ENCODE measurements around the gene CD28. TPM values are rescaled to one million over a fixed set of nuclear protein-coding genes. Genes with fewer than 3 reads are reported as not detected.
A peak's percentile ranks its signal among the peaks of the same experiment; 100 is the strongest.

CD28 gene
- polyA plus RNA-seq, 4 donors, result under 0.01 to 1.0 (median 0.27) TPM

GRCh38 chr2:203689426-203690116 lies 16.9 kb upstream of the CD28 start:
- no peaks in the 10 kb centered on the region for H3K36me3 ChIP-seq (ENCODE audit: control insufficient read depth in 3 of 3, insufficient read depth in 2 of 3, low read depth in 1 of 3, low read length in 3 of 3)
- WGBS, 3 donors, result 44 to 50% (median 45%) methylated on average over 8 of the region's 8 CpGs
- peaks cover 5 to 48% (median 8%) of the 10 kb centered on the region in 3 donors for H3K4me1 ChIP-seq (ENCODE audit: control insufficient read depth in 3 of 3, insufficient read depth in 2 of 3, low read depth in 1 of 3, low read length in 2 of 3)
- H3K9me3 ChIP-seq (ENCODE audit: control insufficient read depth in 2 of 2, insufficient read depth in 1 of 2, low read depth in 1 of 2, low read length in 1 of 2), result no peaks in the 10 kb centered on the region
- H3K4me3 ChIP-seq (ENCODE audit: low read depth in 1 of 3, low read length in 3 of 3), result no peak overlapping the region
- peak overlapping the region in 2 of 3 donors; percentile 5 to 56 for H3K27ac ChIP-seq (ENCODE audit: low read depth in 1 of 3, low read length in 2 of 3)
- H3K27me3 ChIP-seq (ENCODE audit: control insufficient read depth in 3 of 3, insufficient read depth in 3 of 3, low read length in 3 of 3), result no peaks in the 10 kb centered on the region
- DNase-seq, result peak; percentile 60 to 67
- no peak for FAIRE-seq

- no peaks in the 10 kb centered on the region for H3K27me3 ChIP-seq (ENCODE audit: control insufficient read depth in 3 of 3, insufficient read depth in 3 of 3, low read length in 3 of 3)
- FAIRE-seq (no peak), DNase-seq (no peak)
- H3K4me1 ChIP-seq (ENCODE audit: control insufficient read depth in 3 of 3, insufficient read depth in 2 of 3, low read depth in 1 of 3, low read length in 2 of 3), result peaks cover 5 to 44% (median 8%) of the 10 kb centered on the region in 3 donors
- peak overlapping the region in 2 of 3 donors; percentile 5 to 56 for H3K27ac ChIP-seq (ENCODE audit: low read depth in 1 of 3, low read length in 2 of 3)
- H3K9me3 ChIP-seq (ENCODE audit: control insufficient read depth in 2 of 2, insufficient read depth in 1 of 2, low read depth in 1 of 2, low read length in 1 of 2), result no peaks in the 10 kb centered on the region
- H3K4me3 ChIP-seq (ENCODE audit: low read depth in 1 of 3, low read length in 3 of 3), result no peak overlapping the region
- WGBS, 3 donors, result 45 to 75% (median 65%) methylated on average over 4 of the region's 4 CpGs
- no peaks in the 10 kb centered on the region for H3K36me3 ChIP-seq (ENCODE audit: control insufficient read depth in 3 of 3, insufficient read depth in 2 of 3, low read depth in 1 of 3, low read length in 3 of 3)
These were observed 16.4 kb upstream of the CD28 start for GRCh38 chr2:203690117-203690431.

- no peak for FAIRE-seq
- H3K4me1 ChIP-seq (ENCODE audit: control insufficient read depth in 3 of 3, insufficient read depth in 2 of 3, low read depth in 1 of 3, low read length in 2 of 3), result peaks cover 5 to 44% (median 8%) of the 10 kb centered on the region in 3 donors
These were observed 15.9 kb upstream of the CD28 start for GRCh38 chr2:203690441-203691047.

GRCh38 chr2:203691149-203691548 lies 15.3 kb upstream of the CD28 start:
- H3K27ac ChIP-seq (ENCODE audit: low read depth in 1 of 3, low read length in 2 of 3), result peak overlapping the region in 2 of 3 donors; percentile 19 to 29
- no peaks in the 10 kb centered on the region for H3K9me3 ChIP-seq (ENCODE audit: control insufficient read depth in 2 of 2, insufficient read depth in 1 of 2, low read depth in 1 of 2, low read length in 1 of 2)
- H3K27me3 ChIP-seq (ENCODE audit: control insufficient read depth in 3 of 3, insufficient read depth in 3 of 3, low read length in 3 of 3), result no peaks in the 10 kb centered on the region
- peaks cover 5 to 44% (median 8%) of the 10 kb centered on the region in 3 donors for H3K4me1 ChIP-seq (ENCODE audit: control insufficient read depth in 3 of 3, insufficient read depth in 2 of 3, low read depth in 1 of 3, low read length in 2 of 3)
- no peak for FAIRE-seq
- no peaks in the 10 kb centered on the region for H3K36me3 ChIP-seq (ENCODE audit: control insufficient read depth in 3 of 3, insufficient read depth in 2 of 3, low read depth in 1 of 3, low read length in 3 of 3)
- no peak for DNase-seq
- no peak overlapping the region for H3K4me3 ChIP-seq (ENCODE audit: low read depth in 1 of 3, low read length in 3 of 3)

More at GRCh38 chr2:203690441-203691047, 15.9 kb upstream of the CD28 start:
- Histone ChIP-seq H3K36me3 (ENCODE audit: control insufficient read depth in 3 of 3, insufficient read depth in 2 of 3, low read depth in 1 of 3, low read length in 3 of 3) (no peaks in the 10 kb centered on the region), H3K9me3 (ENCODE audit: control insufficient read depth in 2 of 2, insufficient read depth in 1 of 2, low read depth in 1 of 2, low read length in 1 of 2) (no peaks in the 10 kb centered on the region), H3K27ac (ENCODE audit: low read depth in 1 of 3, low read length in 2 of 3) (peak overlapping the region in 2 of 3 donors; percentile 19 to 56), H3K27me3 (ENCODE audit: control insufficient read depth in 3 of 3, insufficient read depth in 3 of 3, low read length in 3 of 3) (no peaks in the 10 kb centered on the region), H3K4me3 (ENCODE audit: low read depth in 1 of 3, low read length in 3 of 3) (no peak overlapping the region)
- peak in 1 of 2 donors; percentile 30 for DNase-seq
- WGBS, 3 donors, result 57 to 74% (median 65%) methylated on average over 5 of the region's 5 CpGs

GRCh38 chr2:203692031-203692710 lies 14.3 kb upstream of the CD28 start:
- no peaks in the 10 kb centered on the region for H3K27me3 ChIP-seq (ENCODE audit: control insufficient read depth in 3 of 3, insufficient read depth in 3 of 3, low read length in 3 of 3)
- no peak overlapping the region for H3K4me3 ChIP-seq (ENCODE audit: low read depth in 1 of 3, low read length in 3 of 3)
- FAIRE-seq (no peak), DNase-seq (no peak)
- H3K36me3 ChIP-seq (ENCODE audit: control insufficient read depth in 3 of 3, insufficient read depth in 2 of 3, low read depth in 1 of 3, low read length in 3 of 3), result no peaks in the 10 kb centered on the region
- H3K27ac ChIP-seq (ENCODE audit: low read depth in 1 of 3, low read length in 2 of 3), result peak overlapping the region in 1 of 3 donors; percentile 45
- H3K9me3 ChIP-seq (ENCODE audit: control insufficient read depth in 2 of 2, insufficient read depth in 1 of 2, low read depth in 1 of 2, low read length in 1 of 2), result no peaks in the 10 kb centered on the region
- WGBS, 3 donors, result 61 to 84% (median 84%) methylated on average over 5 of the region's 5 CpGs
- peaks cover 5 to 44% (median 8%) of the 10 kb centered on the region in 3 donors for H3K4me1 ChIP-seq (ENCODE audit: control insufficient read depth in 3 of 3, insufficient read depth in 2 of 3, low read depth in 1 of 3, low read length in 2 of 3)

GRCh38 chr2:203693242-203693879 lies 13.1 kb upstream of the CD28 start:
- H3K36me3 ChIP-seq (ENCODE audit: control insufficient read depth in 3 of 3, insufficient read depth in 2 of 3, low read depth in 1 of 3, low read length in 3 of 3), result no peaks in the 10 kb centered on the region
- FAIRE-seq (no peak), DNase-seq (no peak)
- no peaks in the 10 kb centered on the region for H3K9me3 ChIP-seq (ENCODE audit: control insufficient read depth in 2 of 2, insufficient read depth in 1 of 2, low read depth in 1 of 2, low read length in 1 of 2)
- peaks cover 5 to 38% (median 8%) of the 10 kb centered on the region in 3 donors for H3K4me1 ChIP-seq (ENCODE audit: control insufficient read depth in 3 of 3, insufficient read depth in 2 of 3, low read depth in 1 of 3, low read length in 2 of 3)
- no peaks in the 10 kb centered on the region for H3K27me3 ChIP-seq (ENCODE audit: control insufficient read depth in 3 of 3, insufficient read depth in 3 of 3, low read length in 3 of 3)
- 88 to 92% (median 90%) methylated on average over 6 of the region's 6 CpGs for WGBS, 3 donors
- no peak overlapping the region for H3K4me3 ChIP-seq (ENCODE audit: low read depth in 1 of 3, low read length in 3 of 3)
- H3K27ac ChIP-seq (ENCODE audit: low read depth in 1 of 3, low read length in 2 of 3), result no peak overlapping the region

GRCh38 chr2:203694191-203694590 lies 12.2 kb upstream of the CD28 start:
- no peaks in the 10 kb centered on the region for H3K9me3 ChIP-seq (ENCODE audit: control insufficient read depth in 2 of 2, insufficient read depth in 1 of 2, low read depth in 1 of 2, low read length in 1 of 2)
- FAIRE-seq, result no peak
- WGBS, 3 donors, result 62 to 86% (median 69%) methylated on average over 3 of the region's 3 CpGs

GRCh38 chr2:203697190-203697589 lies 9.2 kb upstream of the CD28 start:
- no peak for DNase-seq
- peaks cover 0 to 4% (median 0%) of the 10 kb centered on the region in 3 donors for H3K4me1 ChIP-seq (ENCODE audit: control insufficient read depth in 3 of 3, insufficient read depth in 2 of 3, low read depth in 1 of 3, low read length in 2 of 3)
- no peak overlapping the region for H3K27ac ChIP-seq (ENCODE audit: low read depth in 1 of 3, low read length in 2 of 3)
- H3K9me3 ChIP-seq (ENCODE audit: control insufficient read depth in 2 of 2, insufficient read depth in 1 of 2, low read depth in 1 of 2, low read length in 1 of 2), result no peaks in the 10 kb centered on the region
- no peaks in the 10 kb centered on the region for H3K27me3 ChIP-seq (ENCODE audit: control insufficient read depth in 3 of 3, insufficient read depth in 3 of 3, low read length in 3 of 3)
- H3K36me3 ChIP-seq (ENCODE audit: control insufficient read depth in 3 of 3, insufficient read depth in 2 of 3, low read depth in 1 of 3, low read length in 3 of 3), result no peaks in the 10 kb centered on the region
- FAIRE-seq, result no peak
- no peak overlapping the region for H3K4me3 ChIP-seq (ENCODE audit: low read depth in 1 of 3, low read length in 3 of 3)
- 94 to 96% (median 96%) methylated on average over 1 of the region's 1 CpG for WGBS, 3 donors

More at GRCh38 chr2:203694191-203694590, 12.2 kb upstream of the CD28 start:
- Histone ChIP-seq H3K27me3 (ENCODE audit: control insufficient read depth in 3 of 3, insufficient read depth in 3 of 3, low read length in 3 of 3) (no peaks in the 10 kb centered on the region), H3K4me3 (ENCODE audit: low read depth in 1 of 3, low read length in 3 of 3) (no peak overlapping the region), H3K27ac (ENCODE audit: low read depth in 1 of 3, low read length in 2 of 3) (no peak overlapping the region), H3K4me1 (ENCODE audit: control insufficient read depth in 3 of 3, insufficient read depth in 2 of 3, low read depth in 1 of 3, low read length in 2 of 3) (peaks cover 5 to 30% (median 8%) of the 10 kb centered on the region in 3 donors), H3K36me3 (ENCODE audit: control insufficient read depth in 3 of 3, insufficient read depth in 2 of 3, low read depth in 1 of 3, low read length in 3 of 3) (no peaks in the 10 kb centered on the region)
- DNase-seq, result no peak
